ENCODE measurements around the gene ACSS1.

The ACSS1 gene

DNA sequence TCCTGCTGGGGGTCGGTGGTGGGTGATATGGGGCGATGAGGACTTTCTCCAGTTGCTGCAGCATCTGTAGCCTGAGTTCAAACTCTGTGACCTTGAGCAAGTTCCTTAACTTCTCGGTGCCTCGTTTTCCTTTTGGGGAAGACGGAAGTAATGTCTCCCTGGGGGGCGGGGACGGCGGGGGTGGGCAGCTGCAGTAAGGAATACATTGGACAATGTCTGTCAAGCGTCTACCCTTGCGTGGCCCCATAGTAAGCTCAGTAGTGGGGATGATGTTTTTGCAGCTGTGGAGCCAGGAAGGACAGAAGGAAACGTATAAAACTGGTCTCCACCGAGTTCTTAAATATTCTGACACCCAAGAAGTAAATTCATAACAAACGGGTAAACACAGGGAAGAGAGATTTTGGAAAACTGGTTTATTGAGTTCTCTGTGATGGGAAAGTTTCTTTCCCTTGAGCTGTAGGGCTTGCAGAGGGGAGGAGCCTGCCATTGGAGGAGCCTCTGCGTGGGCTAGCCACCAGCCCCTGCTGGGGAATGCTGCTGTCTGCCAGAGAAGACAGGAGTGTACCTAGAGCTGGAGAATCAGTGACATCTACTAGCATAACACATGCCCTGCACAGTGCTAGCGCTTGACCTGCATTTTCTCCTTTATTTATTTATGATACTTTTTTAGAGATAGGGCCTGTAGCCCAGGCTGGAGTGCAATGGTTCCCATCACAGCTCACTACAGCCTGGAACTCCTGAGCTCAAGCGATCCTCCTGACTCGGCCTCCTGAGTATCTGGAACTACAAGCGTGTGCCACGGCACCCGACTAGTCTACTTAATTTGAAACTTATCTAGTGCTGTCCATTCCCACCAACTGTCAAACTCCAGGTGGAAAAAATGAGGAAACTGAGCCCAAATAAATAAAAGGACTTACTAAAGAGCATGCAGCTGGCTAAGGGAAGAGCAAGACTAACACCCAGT, 1.2 kb upstream of the ACSS1 start:
- no peak for DNase-seq

DNA sequence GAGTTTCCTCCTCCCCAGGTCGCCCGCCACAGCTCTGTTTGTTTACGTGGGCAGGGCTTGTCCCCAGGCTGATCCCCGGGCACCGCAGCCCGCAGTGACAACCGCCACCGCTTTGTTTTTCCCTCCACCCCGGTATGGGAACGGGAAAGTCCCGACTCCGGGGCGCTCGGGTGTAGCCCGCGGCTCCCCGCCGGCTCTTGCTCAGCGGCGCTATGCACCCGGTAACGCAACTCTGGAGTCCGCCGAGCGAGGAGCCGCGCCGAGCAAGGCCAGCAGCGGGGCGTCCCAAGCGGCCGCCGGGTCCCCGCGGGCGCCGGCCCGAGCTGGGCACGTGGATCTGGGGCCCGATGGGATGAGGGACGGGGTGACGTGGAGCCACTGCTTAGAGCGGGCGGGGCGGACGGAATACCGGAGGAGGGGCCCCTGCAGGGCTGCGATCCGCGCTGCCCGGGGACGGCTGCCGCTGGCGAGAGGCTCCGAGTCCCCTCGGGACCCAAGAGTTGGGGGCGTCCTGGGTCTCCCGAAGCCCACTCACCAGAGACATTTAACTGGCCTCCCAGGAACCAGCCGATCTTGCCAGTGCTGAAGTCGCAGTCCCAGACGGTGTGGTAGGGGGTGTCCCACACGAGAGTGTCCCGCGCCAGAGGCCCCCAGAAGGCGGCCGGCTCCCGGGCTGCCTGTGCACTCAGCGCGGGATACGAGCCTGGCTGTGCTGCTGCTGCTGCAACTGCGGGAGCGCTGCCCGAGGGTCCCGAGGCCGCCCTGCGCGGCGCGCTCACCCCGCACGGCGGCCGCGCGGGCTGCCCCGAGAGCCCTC, 497 bp downstream of the ACSS1 start:
- DNase-seq: no peak

DNA sequence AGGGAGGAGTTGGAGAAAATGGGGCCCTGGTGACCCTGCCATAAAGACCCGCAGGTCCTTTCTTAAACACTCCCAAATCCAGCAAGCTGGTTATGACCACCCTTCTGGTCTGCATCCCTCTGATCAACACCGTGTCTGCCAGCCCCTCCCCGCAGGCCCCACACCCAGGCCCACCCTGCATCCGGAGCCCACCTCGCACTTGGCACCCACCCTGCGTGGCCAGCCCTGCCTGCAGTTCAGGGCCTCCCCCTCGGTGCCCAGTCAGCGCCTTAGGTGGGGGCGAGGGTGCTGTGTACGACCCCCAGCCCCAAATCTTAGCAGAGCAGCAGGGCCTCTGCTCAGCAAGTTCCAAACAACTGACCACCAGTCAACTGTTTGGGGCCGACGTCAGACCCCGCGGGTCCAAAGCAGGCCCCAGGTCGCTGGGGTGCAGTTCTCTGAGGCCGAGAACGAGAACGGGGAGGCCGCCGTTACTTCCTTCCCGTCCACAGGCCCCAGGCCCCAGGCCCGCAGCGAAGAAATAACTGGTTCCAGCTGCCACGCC, 1.2 kb downstream of the ACSS1 start:
- no peak for DNase-seq

DNA sequence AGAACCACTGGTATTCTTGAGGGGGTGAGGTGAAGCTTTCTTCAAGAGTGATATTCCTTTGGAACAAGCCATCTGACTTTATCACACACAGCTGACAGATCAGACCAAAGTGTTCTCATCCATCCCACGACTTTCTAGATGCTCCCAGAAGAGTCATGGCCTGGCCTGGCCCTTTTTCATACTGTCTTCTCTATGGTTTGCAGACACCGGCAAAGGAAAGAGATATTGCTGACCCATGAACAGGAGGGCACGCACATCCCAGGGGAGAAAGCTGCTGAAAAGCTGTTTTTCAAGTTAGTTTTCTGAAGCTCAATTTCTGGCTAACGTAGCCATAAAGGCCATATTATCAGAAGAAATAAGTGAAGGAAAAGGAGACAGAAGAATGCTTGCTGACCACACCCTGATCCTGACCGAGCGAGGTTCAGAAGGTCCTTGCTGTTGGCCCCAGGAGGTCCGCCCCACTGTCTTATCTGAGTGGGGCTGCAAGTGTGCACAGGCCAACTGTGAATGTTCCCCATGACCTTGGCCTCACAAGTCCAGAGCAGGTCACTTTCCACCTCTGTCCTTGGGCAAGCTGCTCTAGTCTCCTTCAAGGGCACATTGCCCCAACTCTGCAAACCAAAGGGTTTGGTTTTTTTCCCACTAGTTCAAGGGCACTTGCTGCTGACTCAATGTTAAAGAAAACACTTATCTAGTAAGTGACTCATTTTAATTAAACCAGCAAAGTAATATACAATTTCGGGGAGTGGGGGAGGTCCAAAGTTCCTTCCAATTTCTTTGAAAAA, 2.0 kb downstream of the ACSS1 start:
- no peak for DNase-seq

DNA sequence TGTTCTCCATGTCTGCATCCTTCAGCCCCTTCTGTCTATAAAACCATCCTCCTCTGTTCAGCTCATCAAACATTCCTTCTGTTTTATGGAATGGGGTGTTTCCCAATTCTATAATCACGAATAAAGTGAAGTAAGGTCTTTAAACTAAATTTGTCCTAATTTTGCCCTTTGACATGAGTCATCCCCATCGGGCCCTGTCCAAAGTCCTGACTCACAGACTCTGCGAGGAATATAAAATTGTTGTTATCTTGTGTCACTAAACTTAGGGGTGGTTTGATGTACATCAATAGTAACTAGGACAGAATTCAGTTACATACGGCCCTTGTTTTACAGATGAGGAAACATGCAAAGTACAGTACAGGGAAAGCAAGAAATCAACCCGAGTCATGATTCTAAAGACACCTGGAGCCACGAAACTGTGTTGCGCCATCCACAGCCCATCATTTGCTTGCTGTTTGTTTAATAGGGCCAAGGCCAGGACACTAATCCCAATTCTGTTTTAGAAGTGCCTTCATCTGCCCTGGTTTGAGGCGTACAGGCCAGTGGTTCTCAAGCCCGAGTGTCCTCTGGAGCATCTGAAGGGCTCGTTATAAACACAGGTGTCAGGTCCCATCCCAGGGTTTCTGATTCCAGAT, 2.8 kb downstream of the ACSS1 start:
- no peak for DNase-seq

DNA sequence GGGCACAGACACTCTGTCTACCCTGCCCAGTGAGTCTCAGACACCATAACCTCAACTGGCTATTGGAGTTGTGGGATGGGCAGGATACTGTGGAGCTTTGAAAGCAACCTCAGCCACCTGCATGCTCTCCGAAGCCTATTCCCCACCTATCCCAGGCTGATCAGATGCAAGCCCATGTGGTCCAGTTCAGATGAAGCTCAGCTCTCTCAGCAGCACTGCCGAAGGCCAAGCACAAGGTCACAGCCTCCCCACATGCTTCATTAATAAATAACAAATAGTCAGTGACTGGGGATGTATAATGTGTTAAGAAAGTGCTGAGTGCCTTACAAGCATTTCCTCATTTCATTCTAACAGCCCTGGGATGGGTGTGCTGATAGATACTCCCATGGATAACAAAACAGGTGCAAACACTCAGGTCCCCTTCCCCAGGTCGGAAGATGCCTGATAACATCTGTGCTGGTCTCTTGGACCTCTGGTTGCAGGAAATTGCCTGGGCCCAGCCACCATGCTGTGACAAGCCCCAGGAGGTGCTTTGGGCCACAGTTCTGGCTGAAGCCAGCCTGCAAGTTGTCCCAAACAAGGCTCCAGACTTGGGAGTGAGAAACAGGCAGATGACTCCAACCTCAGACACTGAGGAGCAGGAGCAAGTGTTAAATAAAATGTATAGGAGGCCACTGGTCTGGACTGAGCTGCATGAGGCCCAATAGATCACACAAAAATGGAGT, 3.7 kb downstream of the ACSS1 start:
- no peak for DNase-seq

DNA sequence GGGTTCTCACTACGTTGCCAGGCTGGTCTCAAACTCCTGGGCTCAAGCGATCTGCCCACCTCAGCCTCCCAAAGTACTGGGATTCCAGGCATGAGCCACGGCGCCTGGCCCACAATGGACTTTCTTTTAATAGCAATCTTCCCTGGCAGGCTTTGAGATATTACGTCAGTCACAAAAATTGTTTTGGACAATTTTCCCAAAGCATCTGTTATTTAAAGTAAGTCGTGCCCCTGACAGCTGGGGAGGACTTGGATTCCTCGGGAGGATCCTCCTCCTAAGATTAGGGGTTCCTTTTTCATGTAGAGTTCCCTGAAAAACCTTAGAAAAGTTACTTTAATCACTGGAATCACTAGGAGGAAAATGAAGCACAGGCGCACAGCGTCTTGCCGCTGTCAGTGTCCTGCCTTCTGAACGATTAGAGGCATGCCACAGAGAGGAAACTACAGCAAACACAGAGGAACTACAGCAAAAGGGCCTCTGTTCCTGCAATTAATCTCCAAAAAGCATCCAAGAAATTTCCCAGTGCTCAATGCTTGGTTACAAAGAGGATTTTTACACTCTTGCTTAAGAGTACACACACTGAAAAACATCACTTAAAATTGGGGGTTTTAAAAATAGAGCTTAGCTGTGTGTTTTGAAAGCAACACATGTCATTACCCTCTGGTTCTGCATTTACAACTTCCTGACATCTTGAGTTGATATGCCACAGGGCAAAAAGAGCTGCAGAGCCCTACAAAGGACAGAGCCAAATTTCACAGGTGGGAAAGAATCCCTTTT, 4.5 kb downstream of the ACSS1 start:
- no peak for DNase-seq

DNA sequence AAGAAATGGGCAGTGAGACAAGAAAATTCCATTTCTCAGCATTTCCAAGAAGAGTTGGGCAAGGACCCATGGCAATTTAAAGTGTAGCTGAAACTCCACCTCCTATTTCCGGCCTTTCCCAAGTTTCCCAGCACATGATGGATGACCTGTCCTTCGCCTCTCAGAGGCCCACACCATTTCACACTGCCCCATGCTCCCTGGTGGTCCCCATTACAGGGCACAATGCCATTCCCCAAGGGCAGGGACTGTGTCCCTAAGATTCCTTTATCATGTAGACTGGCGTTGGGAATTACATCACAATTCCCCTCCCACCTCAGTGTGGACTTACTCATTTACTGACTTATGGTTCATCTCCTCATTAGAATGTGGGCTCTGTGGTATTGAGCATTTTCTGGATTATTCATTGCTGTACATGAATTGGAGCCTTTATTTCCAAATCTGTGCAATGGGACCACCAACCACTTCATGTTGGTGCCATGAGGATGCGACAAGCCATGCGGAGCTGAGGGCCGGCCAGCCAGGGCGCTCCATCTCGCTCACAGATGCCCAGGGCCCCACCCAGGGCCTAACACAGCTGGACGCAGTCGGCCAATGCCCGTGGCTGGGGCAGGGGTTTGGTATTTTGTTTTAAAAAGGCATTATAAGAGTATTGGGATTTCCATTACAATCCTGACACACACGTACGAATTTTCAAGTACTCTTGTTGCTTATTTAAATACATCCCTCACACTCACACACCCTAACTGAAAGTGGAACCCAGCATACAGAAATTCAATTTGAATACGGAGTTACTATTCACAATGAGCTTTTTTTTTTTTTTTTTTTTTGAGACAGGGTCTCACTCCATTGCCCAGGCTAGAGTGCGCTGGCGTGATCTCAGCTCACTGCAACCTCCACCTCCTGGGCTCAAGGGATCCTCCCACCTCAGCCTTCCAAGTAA, 5.4 kb downstream of the ACSS1 start:
- no peak for DNase-seq

DNA sequence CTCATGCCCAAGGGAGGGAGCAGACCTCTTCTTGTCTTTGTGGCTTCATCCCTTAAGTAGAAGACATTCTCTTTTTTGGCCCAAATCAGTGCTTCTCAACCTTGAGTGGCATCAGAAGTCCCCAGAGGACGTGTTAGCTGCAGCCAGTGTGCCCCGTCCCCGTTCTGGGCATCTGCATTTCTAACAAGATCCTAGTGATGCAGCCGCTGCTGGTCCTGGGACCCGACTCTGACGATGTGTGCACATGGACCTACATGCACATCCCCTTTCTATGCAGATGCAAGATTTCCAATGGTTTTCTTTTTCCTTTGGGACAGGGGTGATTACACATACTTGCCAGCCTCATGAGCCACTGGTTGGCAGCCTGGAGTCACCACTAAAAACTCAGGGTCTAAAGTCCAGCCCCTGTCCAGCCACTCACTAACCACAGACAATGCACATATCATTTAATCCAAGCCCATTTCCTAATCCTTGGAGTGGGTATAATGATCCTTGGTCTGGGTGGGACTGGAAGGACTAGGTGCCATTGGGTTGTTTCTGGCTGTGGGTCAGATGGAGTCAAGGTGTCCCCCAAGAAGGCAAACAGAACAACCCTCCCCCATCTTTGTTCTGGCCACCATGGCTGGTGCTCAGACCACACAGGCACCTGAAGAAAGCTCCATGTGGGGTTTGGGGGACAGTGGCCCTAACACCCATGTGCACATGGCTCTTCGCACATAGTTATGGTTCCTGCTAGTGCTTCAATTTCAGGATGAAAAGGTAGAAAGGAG, 6.4 kb downstream of the ACSS1 start:
- DNase-seq: no peak

DNA sequence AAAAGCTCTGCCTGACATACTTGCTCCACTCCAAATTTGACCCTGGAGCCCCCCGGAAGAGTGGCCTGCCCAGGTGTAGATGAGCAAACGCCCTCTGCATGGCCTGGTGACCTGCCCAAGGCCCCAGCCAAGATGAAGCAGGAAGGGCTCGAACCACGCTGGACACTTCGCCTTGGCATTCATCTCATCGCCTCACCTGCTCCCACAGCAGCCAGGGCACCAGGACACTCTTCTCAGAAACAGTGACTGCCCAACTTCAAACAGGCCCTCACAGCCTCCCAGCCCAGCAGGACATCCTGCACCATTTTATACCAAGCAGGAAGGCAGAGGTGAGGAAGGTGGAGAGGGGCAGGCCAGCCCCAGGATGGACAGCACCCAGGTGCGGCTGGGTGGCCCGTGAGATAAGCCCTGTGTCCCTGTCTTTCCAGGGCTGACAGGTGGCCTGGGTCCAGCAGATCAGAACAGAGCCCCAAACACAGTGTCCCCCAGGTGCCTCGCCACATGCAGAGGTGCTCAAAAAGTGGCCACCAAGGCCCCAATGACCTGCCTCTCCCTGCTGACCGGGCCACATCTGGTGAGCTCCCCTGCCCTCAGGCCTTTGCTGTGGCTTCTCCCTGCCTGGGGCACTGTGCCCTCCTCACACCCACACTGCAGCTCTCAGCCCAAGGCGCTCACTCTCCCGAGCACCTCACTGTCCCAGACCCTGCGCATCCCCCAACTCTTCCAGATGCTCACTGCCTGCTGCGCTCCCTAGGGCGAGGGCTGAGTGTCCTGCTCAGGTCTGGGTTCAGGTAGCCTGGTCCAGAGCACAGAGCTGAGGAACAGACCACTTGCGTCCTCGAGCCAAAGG, 7.2 kb downstream of the ACSS1 start:
- no peak for DNase-seq

DNA sequence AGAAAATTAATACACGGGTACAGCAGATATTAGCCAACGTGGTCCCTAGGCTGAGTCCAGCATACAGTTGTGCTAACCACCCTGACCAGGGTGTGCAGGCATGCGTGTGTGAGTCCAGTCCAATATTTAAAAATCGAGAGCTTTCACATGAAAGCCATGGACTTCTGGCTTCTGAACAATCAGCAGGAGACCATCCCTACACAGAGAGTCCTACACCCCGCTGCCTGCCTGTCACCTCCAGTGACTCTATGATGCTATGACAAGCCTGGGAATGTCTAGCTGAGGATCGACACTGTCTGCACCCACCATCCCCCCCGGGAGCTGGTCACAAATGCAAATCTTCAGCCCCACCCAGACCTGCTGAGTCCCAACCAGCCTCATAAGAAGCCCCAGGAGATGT, 7.9 kb downstream of the ACSS1 start:
- no peak for DNase-seq

DNA sequence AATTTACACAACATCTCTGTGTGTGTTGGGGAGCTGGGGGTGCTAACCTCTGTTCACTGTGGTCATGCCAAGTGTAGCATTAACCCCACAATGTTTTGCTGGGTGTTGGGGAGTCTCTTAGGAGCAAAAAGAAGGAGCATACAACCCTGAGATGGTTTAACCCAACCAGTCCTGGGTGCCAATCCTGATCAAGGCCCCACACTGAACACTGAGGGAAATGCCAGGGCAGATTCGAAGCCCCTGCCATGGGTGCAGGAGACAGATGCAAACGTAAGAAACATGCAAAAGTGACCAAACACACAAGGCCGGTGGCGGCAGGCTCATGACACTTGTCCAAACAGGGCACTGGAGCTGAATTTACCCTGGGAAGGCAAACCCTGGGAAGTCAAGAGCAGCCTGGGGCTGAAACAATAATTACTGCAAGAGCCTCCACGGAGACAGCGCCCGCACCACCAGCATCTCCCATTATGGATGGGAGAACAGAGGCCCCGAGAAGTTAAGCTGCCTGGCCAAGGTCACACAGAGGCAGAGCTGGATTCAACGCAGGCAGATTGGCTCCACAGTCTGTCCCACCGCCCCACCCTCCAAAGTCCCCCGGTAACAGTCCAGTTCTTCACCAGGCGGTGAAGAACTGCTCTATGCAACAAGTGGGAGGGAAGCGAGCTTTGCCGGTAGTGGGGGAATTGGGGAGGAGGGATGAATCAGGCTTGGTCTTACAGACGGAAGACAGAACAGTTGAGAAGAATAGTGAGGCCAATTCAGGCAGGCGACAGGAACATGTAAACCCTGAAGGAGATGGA, 8.5 kb downstream of the ACSS1 start:
- DNase-seq: no peak

DNA sequence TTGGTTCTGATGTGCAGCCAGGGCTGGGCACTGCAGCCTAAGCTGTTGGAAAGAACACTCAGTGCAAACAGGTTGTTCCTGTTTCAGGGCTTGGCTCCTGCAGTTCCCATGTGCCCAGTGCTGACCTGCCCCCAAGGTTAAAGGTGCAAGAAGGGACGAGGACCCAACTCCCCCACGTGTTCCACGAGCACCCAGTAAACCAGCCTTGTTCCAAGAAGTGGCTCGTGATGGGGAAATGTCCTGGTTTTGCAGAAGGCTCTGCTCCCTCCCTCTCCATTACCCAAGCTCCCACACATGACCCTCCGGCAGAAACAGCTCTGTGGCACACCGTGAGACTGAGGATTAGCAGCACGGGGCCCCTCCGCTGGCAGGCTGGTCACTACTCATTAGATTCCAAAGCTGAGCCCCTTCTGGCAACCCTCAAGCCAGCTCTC, 9.4 kb downstream of the ACSS1 start:
- no peak for DNase-seq

DNA sequence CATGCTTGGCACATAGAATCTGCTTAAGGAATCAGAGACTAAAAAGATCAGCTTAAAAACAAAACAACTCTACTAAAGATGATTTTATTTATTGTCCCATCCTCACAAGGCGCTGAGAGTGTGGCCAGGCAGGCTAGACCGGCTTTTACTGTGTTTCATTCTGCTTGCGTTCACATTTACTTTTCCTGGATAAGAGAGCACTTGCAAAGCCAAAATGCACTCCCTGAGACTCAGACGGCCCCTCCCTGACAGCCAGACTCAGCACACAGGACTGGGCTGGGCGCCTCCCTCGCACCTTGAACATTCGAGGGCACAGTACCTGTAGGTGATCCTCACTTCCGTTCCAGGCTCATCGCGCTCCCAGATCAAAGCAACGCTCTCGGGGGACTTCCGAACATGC, 10.2 kb downstream of the ACSS1 start:
- DNase-seq: no peak

DNA sequence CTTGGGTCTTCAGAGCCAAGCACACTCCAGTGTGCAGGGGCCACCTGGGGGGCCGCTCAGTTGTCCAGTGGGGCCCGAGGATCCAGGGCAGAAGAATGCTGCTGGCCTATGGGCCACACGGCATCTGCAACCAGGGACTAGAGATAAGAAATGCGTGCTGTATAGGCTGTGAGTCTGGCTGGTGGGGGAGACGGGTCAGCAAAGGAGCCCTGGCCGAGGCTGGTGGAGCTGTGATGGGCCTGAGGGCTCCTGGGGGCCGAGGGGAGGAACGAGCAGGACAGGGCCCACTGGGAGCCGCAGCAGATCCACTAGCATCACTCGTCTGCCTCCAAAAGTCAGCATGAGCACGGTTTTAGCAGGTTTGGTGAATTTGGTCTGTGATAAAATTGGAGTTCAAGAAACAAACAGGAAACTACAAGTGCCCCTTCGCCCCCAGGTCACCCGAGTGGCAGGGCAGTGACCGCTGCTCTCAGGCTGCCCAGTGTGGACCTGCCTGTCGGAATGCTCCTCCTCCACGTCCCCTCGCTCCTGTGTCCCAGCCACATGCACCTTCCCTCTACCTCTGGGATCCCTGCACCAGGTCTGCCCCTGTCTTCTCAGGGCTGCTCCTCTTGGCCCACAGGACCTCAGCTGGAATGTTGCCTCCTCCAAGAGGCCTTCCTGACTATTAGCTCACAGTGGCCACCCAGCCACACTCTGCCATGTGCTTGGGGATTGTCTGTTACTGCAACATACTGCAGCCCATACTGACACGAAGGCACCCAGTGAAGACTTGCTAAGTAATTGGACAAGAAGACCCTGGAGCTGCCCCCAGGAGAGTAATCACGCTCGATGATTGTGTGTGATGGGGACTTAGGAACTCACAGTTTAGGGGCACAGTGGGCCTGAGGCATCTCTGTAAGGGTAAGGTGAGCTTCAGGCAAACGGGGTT, 10.9 kb downstream of the ACSS1 start:
- DNase-seq: no peak

DNA sequence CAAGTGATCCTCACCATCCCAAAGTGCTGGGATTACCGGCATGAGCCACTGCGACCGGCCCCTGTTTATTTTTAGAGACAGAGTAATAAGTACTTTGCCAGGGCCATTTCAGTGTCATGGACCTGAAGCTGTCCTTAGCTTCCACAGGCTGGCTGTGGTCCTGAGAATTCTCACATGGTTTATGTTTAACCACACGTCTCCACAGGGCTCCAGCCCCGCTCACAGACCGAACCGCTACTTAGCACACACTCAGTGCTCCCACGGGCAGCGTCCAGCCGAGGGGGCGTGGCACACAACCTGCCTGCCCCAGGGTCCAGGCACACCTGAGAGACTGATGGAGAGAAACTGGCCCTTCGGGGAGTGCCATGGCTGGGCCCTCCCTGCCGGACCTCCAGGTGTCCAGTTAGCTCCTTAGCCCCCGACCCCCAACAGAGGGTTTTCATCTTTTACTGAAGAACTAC, 11.7 kb downstream of the ACSS1 start:
- DNase-seq: no peak

All from NCI-H524 treated with DMSO at 0.1 percent for 48 hours (cell line).